HEK293 (cell line): ENCODE data around the gene DHX16.

Source experiments
- EGR2 ChIP-seq: fragments of 450-650 bp; formaldehyde crosslinking; IDR thresholded peaks from 2 replicates; pipeline ENCODE4 v1.5.1; 2016; ENCODE audit warnings: low read depth, missing biosample characterization, missing genetic modification characterization
- KLF1 ChIP-seq: fragments of 450-650 bp; formaldehyde crosslinking; IDR thresholded peaks from 2 replicates; pipeline ENCODE4 v1.5.1; 2016; ENCODE audit warnings: missing biosample characterization, missing genetic modification characterization
- KLF8 ChIP-seq: fragments of 450-650 bp; formaldehyde crosslinking; IDR thresholded peaks from 2 replicates; pipeline ENCODE4 v1.5.1; 2016; ENCODE audit warnings: missing biosample characterization, missing genetic modification characterization
- TRIM28 ChIP-seq: IDR thresholded peaks from 2 replicates; pipeline ENCODE4 v1.6.1; 2011; ENCODE audit warnings: low read length, control low read depth, borderline replicate concordance
- YY1 ChIP-seq: fragments of 450-650 bp; formaldehyde crosslinking; IDR thresholded peaks from 2 replicates; pipeline ENCODE4 v1.5.1; 2018; ENCODE audit warnings: missing biosample characterization, missing genetic modification characterization
- ZBTB20 ChIP-seq: fragments of 450-650 bp; formaldehyde crosslinking; IDR thresholded peaks from 2 replicates; pipeline ENCODE4 v1.5.1; 2016; ENCODE audit warnings: missing biosample characterization, missing genetic modification characterization
- ZBTB8A ChIP-seq: fragments of 450-650 bp; formaldehyde crosslinking; IDR thresholded peaks from 2 replicates; pipeline ENCODE4 v1.5.1; 2016; ENCODE audit warnings: missing biosample characterization, missing genetic modification characterization
- ZNF157 ChIP-seq: fragments of 450-650 bp; formaldehyde crosslinking; IDR thresholded peaks from 2 replicates; pipeline ENCODE4 v1.5.1; 2016; ENCODE audit warnings: missing biosample characterization, missing genetic modification characterization
- ZNF223 ChIP-seq: fragments of 450-650 bp; formaldehyde crosslinking; IDR thresholded peaks from 2 replicates; pipeline ENCODE4 v1.5.1; 2016; ENCODE audit warnings: missing biosample characterization, missing genetic modification characterization
- ZNF354C ChIP-seq: fragments of 450-650 bp; formaldehyde crosslinking; IDR thresholded peaks from 2 replicates; pipeline ENCODE4 v1.5.1; 2016; ENCODE audit warnings: missing biosample characterization, missing genetic modification characterization, low read depth, borderline replicate concordance
- ZNF366 ChIP-seq: fragments of 450-650 bp; formaldehyde crosslinking; conservative IDR thresholded peaks from 2 replicates; pipeline ENCODE4 v1.5.1; 2016; ENCODE audit warnings: missing biosample characterization, missing genetic modification characterization
- ZNF610 ChIP-seq: fragments of 450-650 bp; formaldehyde crosslinking; IDR thresholded peaks from 2 replicates; pipeline ENCODE4 v1.5.1; 2016; ENCODE audit warnings: missing biosample characterization, missing genetic modification characterization, borderline replicate concordance
- ZXDB ChIP-seq: fragments of 450-650 bp; formaldehyde crosslinking; IDR thresholded peaks from 2 replicates; pipeline ENCODE4 v1.5.1; 2016; ENCODE audit warnings: missing biosample characterization, missing genetic modification characterization
- TF ChIP-seq, protein P1 (sequence below): fragments of 450-650 bp; formaldehyde crosslinking; IDR thresholded peaks from 2 replicates; pipeline ENCODE4 v1.5.1; 2016; ENCODE audit warnings: missing biosample characterization, missing genetic modification characterization, borderline replicate concordance
- TF ChIP-seq, protein P2 (sequence below): IDR thresholded peaks from 2 replicates; pipeline ENCODE4 v1.6.1; 2011; ENCODE audit warnings: mild to moderate bottlenecking, low read depth, low read length, borderline replicate concordance
- TF ChIP-seq, protein P3 (sequence below): fragments of 450-650 bp; formaldehyde crosslinking; IDR thresholded peaks from 2 replicates; pipeline ENCODE4 v1.5.1; 2016; ENCODE audit warnings: missing biosample characterization, missing genetic modification characterization
- TF ChIP-seq, protein P4 (sequence below): sonication (generic); formaldehyde crosslinking; IDR thresholded peaks from 2 replicates; pipeline ENCODE4 v1.8.1; 2022; ENCODE audit warnings: mild to moderate bottlenecking, moderate library complexity, missing genetic modification reagents
- TF ChIP-seq, protein P5 (sequence below): fragments of 450-650 bp; formaldehyde crosslinking; IDR thresholded peaks from 2 replicates; pipeline ENCODE4 v1.5.1; 2016; ENCODE audit warnings: missing biosample characterization, missing genetic modification characterization, borderline replicate concordance
- TF ChIP-seq, protein P6 (sequence below): fragments of 450-650 bp; formaldehyde crosslinking; optimal IDR thresholded peaks from 2 replicates; pipeline ENCODE3; 2016; ENCODE audit warnings: missing biosample characterization, mild to moderate bottlenecking, missing genetic modification characterization
- TF ChIP-seq, protein P7 (sequence below): fragments of 450-650 bp; formaldehyde crosslinking; IDR thresholded peaks from 2 replicates; pipeline ENCODE4 v1.5.1; 2016; ENCODE audit warnings: missing biosample characterization, missing genetic modification characterization

Gene DHX16

DNA sequence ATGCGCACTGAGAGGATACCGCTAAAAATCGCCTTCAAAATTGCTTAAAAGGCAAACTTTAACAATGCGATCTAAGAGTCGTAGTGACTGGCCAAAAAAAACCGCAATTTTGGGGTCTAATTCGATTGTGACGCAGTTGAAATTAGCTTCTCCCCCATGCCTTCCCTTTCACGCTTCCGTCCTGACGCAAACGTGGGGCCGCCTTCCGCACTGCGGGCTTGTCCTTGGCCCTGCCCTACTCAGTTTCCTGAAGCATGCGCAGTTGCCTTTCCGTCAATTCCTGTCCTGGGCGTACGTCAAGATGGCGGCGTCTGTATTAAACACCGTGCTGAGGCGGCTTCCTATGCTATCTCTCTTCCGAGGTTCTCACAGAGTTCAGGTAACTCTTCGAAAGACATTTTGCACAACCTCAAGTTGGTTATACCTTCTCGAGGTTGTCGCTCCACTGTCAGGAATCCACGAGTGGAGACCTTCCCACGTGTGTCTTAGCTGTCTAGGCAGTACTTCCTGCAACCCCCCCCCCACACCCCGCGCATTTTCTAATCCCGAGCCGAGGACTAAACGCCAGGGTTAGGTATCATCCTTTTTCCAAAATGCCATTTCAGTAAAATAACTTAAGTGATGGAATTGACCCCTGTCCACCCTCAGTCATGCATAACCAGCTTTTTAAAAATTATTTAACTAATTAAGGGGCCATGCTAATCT, 55.1 kb downstream of the DHX16 start, which contains the start of gene MRPS18B (continued):
- TF ChIP-seq, protein P1, sequence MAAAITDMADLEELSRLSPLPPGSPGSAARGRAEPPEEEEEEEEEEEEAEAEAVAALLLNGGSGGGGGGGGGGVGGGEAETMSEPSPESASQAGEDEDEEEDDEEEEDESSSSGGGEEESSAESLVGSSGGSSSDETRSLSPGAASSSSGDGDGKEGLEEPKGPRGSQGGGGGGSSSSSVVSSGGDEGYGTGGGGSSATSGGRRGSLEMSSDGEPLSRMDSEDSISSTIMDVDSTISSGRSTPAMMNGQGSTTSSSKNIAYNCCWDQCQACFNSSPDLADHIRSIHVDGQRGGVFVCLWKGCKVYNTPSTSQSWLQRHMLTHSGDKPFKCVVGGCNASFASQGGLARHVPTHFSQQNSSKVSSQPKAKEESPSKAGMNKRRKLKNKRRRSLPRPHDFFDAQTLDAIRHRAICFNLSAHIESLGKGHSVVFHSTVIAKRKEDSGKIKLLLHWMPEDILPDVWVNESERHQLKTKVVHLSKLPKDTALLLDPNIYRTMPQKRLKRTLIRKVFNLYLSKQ (tag by site-specific recombination) = no peak
- TF ChIP-seq ZXDB (peak; percentile 93), ZBTB8A (tag by site-specific recombination) (0 out of 2 replicates have a peak, but pooled peaks have one; percentile 9), EGR2 (0 out of 2 replicates have a peak, but pooled peaks have one; percentile 34), KLF8 (0 out of 2 replicates have a peak, but pooled peaks have one; percentile 9), YY1 (peak; percentile 93), KLF1 (peak; percentile 11; the same call in 1 of the 2 replicates), ZBTB20 (tag by site-specific recombination) (peak; percentile 60), ZNF610 (peak; percentile 68; the same call in 1 of the 2 replicates), ZNF366 (tag by site-specific recombination) (peak; percentile 63), TRIM28 (peak; percentile 93; the same call in 1 of the 2 replicates), ZNF223 (tag by site-specific recombination) (no peak), ZNF354C (tag by site-specific recombination) (no peak), ZNF157 (tag by site-specific recombination) (no peak)
- TF ChIP-seq, protein P2, sequence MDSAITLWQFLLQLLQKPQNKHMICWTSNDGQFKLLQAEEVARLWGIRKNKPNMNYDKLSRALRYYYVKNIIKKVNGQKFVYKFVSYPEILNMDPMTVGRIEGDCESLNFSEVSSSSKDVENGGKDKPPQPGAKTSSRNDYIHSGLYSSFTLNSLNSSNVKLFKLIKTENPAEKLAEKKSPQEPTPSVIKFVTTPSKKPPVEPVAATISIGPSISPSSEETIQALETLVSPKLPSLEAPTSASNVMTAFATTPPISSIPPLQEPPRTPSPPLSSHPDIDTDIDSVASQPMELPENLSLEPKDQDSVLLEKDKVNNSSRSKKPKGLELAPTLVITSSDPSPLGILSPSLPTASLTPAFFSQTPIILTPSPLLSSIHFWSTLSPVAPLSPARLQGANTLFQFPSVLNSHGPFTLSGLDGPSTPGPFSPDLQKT = peak; percentile 87
- TF ChIP-seq, protein P3, sequence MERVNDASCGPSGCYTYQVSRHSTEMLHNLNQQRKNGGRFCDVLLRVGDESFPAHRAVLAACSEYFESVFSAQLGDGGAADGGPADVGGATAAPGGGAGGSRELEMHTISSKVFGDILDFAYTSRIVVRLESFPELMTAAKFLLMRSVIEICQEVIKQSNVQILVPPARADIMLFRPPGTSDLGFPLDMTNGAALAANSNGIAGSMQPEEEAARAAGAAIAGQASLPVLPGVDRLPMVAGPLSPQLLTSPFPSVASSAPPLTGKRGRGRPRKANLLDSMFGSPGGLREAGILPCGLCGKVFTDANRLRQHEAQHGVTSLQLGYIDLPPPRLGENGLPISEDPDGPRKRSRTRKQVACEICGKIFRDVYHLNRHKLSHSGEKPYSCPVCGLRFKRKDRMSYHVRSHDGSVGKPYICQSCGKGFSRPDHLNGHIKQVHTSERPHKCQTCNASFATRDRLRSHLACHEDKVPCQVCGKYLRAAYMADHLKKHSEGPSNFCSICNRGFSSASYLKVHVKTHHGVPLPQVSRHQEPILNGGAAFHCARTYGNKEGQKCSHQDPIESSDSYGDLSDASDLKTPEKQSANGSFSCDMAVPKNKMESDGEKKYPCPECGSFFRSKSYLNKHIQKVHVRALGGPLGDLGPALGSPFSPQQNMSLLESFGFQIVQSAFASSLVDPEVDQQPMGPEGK (tag by site-specific recombination) = peak; percentile 73
- TF ChIP-seq, protein P4, sequence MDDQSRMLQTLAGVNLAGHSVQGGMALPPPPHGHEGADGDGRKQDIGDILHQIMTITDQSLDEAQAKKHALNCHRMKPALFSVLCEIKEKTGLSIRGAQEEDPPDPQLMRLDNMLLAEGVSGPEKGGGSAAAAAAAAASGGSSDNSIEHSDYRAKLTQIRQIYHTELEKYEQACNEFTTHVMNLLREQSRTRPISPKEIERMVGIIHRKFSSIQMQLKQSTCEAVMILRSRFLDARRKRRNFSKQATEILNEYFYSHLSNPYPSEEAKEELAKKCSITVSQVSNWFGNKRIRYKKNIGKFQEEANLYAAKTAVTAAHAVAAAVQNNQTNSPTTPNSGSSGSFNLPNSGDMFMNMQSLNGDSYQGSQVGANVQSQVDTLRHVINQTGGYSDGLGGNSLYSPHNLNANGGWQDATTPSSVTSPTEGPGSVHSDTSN = 0 out of 2 replicates have a peak, but pooled peaks have one; percentile 44
- TF ChIP-seq, protein P5, sequence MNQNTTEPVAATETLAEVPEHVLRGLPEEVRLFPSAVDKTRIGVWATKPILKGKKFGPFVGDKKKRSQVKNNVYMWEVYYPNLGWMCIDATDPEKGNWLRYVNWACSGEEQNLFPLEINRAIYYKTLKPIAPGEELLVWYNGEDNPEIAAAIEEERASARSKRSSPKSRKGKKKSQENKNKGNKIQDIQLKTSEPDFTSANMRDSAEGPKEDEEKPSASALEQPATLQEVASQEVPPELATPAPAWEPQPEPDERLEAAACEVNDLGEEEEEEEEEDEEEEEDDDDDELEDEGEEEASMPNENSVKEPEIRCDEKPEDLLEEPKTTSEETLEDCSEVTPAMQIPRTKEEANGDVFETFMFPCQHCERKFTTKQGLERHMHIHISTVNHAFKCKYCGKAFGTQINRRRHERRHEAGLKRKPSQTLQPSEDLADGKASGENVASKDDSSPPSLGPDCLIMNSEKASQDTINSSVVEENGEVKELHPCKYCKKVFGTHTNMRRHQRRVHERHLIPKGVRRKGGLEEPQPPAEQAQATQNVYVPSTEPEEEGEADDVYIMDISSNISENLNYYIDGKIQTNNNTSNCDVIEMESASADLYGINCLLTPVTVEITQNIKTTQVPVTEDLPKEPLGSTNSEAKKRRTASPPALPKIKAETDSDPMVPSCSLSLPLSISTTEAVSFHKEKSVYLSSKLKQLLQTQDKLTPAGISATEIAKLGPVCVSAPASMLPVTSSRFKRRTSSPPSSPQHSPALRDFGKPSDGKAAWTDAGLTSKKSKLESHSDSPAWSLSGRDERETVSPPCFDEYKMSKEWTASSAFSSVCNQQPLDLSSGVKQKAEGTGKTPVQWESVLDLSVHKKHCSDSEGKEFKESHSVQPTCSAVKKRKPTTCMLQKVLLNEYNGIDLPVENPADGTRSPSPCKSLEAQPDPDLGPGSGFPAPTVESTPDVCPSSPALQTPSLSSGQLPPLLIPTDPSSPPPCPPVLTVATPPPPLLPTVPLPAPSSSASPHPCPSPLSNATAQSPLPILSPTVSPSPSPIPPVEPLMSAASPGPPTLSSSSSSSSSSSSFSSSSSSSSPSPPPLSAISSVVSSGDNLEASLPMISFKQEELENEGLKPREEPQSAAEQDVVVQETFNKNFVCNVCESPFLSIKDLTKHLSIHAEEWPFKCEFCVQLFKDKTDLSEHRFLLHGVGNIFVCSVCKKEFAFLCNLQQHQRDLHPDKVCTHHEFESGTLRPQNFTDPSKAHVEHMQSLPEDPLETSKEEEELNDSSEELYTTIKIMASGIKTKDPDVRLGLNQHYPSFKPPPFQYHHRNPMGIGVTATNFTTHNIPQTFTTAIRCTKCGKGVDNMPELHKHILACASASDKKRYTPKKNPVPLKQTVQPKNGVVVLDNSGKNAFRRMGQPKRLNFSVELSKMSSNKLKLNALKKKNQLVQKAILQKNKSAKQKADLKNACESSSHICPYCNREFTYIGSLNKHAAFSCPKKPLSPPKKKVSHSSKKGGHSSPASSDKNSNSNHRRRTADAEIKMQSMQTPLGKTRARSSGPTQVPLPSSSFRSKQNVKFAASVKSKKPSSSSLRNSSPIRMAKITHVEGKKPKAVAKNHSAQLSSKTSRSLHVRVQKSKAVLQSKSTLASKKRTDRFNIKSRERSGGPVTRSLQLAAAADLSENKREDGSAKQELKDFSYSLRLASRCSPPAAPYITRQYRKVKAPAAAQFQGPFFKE (tag by site-specific recombination) = no peak
- TF ChIP-seq, protein P6, sequence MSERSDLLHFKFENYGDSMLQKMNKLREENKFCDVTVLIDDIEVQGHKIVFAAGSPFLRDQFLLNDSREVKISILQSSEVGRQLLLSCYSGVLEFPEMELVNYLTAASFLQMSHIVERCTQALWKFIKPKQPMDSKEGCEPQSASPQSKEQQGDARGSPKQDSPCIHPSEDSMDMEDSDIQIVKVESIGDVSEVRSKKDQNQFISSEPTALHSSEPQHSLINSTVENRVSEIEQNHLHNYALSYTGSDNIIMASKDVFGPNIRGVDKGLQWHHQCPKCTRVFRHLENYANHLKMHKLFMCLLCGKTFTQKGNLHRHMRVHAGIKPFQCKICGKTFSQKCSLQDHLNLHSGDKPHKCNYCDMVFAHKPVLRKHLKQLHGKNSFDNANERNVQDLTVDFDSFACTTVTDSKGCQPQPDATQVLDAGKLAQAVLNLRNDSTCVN (tag by site-specific recombination) = peak; percentile 50
- TF ChIP-seq, protein P7, sequence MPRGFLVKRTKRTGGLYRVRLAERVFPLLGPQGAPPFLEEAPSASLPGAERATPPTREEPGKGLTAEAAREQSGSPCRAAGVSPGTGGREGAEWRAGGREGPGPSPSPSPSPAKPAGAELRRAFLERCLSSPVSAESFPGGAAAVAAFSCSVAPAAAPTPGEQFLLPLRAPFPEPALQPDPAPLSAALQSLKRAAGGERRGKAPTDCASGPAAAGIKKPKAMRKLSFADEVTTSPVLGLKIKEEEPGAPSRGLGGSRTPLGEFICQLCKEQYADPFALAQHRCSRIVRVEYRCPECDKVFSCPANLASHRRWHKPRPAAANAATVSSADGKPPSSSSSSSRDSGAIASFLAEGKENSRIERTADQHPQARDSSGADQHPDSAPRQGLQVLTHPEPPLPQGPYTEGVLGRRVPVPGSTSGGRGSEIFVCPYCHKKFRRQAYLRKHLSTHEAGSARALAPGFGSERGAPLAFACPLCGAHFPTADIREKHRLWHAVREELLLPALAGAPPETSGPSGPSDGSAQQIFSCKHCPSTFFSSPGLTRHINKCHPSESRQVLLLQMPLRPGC (tag by site-specific recombination) = peak; percentile 76
